Erythroblast (primary cell): ENCODE results near the gene TRH.
"Not testable (repeated sequence)": the region's sequence is repeated elsewhere in the genome, so short reads cannot be mapped to it uniquely, and the experiment has no call there.

ENCODE experiments used
- GATA1 ChIP-seq: IDR thresholded peaks from 2 replicates; pipeline ENCODE4 v1.6.1; 2011; ENCODE audit warnings: low read depth, mild to moderate bottlenecking, control low read depth, low read length, moderate library complexity
- POLR2A ChIP-seq: IDR thresholded peaks from 2 replicates; pipeline ENCODE4 v1.6.1; 2011; ENCODE audit warnings: mild to moderate bottlenecking, low read length

DNA sequence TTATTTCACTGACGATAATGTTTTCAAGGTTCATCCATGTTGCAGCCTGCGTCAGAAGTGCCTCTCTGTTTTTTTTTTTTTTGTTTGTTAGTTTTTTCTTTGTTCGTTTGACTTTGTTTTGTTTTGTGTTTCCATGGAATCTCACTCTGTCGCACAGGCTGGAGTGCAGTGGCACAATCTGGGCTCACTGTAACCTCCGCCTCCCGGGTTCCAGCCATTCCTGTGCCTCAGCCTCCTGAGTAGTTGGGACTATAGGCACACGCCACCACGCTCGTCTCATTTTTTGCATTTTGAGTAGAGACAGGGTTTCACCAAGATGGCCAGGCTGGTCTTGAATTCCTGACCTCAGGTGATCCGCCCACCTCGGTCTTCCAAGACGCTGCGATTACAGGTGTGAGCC lies 43.1 kb downstream of the TRH start:
- TF ChIP-seq POLR2A, GATA1: not testable (repeated sequence)
